ENCODE data around the gene MED10.
"Not testable (repeated sequence)": the region's sequence is repeated elsewhere in the genome, so short reads cannot be mapped to it uniquely, and the experiment has no call there.

The MED10 gene

DNA sequence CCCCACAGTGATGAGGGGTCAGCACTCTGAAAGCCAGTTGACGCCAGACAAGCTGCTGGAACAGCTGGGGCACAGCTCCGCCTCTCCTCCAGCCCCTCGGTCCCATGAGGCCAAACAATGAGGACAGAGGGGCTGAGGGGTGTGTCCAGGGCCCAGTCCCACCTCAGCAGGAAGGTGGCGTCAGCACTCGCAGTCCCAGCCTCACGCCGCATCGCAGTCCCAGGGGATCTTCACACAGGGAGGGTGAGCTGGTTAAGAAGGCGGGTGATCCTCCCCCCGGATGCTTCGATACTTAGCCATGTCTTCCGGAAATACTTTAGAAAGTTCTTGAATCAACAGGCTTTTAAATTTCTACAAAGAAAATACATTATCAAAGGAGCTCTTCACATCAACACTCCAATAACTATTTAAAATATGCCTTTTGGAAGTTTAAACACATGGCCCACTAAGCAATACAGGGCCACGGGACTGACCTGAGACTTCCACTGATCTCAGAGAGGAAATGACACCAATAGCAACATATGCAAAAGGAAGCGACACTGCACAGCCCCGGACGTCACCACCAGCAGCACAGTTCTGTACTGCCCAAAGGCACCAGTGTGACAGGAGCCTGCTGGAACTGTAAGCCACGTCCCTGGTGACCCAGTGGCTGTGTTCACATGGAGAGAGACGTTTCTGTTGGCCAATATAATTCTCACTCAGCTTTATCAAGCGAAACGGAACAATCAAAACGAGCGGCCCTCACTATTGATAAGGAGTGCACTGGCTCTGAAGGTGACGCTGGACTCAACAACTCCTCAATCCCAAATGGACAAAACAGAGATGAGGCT is 5.9 kb downstream of the MED10 start:
- DNase-seq, result no peak

DNA sequence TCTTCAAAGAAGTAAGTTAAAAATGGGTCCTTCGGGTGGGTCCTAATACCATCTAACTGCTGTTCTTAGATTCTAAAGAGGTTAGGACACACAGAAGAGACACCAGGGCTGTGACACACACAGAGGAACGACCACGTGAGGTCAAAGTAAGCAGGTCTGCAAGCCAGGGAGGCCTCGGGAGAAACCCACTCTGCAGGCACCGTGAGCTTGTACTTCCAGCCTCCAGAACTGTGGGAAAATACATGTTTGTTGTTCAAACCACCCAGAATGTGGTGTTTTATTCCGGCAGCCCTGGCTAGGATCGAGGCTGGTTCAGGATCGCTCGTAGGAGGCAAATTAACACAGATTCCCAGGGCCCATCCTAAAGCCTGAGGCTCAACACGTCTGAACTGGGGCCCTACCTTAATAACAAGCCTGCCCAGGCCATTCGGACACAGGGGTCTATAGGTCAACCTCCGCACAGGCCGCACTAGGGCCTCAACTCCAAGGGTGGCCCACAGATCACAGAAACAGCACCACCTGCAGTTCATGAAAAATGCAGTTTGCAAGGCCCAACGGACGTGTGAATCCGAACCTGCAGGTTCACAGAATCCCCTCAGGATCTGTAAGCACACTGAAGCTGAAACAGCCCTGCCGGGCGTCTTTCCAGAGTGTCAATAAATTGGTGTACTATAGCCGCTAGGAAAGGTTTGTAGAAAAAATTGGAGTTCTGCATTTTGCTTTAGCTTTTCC is 7.1 kb downstream of the MED10 start:
- DNase-seq, result no peak

DNA sequence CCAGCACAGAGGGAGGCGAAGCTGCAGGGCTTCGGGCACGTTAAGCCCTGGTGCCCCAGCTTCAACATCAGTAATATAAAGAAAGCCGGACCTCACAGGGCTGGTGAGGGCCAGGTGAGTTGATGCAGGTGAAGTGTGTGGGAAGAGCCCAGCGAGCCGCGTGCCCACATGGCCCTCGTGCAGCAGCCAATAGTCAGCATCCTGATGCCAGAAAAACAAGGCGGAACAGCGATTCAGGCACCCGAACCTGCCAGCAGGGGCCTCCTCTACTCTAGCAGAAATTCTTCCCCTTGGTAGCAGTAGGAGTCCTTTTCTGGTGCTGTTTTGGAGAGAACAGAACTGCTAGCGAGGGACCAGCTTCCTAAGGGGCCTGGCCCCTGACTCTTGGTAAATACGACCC is 7.8 kb downstream of the MED10 start:
- DNase-seq, result no peak

- DNase-seq, result peak; percentile 68
Measured at GRCh38 chr5:6365977-6366590, 12.3 kb downstream of the MED10 start.

DNA sequence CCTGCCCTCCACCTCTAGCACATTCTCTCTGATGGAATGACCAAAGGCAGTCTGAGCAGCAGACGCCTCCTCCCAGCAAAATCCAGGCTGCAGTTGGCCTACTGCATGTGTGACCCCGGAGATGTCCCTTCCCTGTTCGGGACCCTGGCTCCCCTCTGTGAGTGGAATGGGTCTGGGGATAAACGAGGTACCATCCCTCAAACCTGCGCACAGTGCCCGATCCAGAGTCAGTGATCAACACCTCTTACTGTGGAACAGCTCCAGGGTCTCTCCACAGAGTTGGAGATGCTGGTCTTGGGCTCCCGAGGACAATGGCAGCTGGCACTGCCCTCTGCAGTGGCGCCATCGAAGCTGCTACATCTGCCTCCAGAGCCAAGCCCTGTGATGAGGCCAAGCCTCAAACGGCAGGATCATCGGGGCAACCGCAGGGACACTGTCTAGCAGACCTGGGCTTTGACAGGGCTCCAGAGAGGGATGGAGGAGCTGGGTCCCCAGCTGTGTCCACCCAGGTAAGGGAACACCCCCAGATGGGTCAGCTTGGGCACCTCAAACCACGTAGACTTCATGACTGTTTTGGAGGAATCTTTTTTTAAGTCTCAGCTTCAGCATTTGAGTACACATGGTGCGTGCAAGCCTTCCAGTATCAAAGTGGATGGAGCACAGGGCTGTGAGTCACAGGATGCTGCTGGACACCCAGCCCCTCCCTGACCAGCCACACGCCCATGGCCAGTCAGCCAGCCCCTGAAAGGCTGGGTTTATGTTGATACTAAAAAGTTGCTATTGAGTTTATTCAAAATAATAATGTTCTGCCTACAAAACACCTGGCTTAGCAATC is 13.0 kb downstream of the MED10 start:
- DNase-seq, result no peak

- DNase-seq, result not testable (repeated sequence)
Measured at GRCh38 chr5:6363454-6364011, 14.8 kb downstream of the MED10 start.

- no peak for DNase-seq
Measured at GRCh38 chr5:6362846-6363245, 15.5 kb downstream of the MED10 start.

GRCh38 chr5:6361101-6361500 is 17.2 kb downstream of the MED10 start:
- no peak for DNase-seq

- DNase-seq, result no peak
Measured at GRCh38 chr5:6360323-6361072, 17.8 kb downstream of the MED10 start.

DNA sequence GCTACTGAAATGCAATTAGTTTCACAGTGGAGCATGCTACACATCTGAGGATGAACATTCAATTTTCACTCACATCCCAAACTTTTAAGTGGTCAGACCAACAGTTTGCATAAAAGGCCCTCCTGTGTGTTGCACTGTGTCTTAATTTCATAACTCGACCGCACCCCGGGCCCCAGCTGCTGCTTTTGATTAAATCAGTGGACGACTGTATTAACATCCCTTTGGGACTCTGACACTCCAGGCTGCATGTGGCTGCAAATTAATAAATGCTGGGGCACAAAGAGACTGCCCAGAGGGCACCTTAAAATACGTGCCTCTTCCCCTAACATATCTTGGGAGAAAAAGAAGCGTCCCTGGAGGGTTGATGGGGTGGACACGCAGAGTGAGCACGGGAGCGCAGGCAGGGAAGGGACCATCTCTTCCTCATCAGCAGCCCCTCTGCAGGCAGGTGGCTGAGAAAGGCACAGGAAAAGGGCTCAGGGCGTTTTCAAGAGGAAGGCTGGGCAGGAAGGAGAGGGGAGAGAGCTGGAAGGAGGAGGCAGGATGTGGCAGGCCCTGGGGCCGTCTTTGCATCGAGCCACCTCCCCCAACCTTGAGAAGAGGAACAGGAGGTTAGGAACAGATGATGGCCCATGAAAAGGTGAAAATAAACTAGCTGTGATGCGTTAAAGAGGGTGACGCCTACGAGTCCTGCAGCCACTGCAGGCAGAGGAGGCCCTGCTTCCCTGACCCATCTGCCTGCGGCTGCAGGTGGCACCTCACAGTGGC is 18.6 kb downstream of the MED10 start:
- DNase-seq, result peak; percentile 45

- DNase-seq, result no peak
Measured at GRCh38 chr5:6358434-6358820, 19.9 kb downstream of the MED10 start.

DNA sequence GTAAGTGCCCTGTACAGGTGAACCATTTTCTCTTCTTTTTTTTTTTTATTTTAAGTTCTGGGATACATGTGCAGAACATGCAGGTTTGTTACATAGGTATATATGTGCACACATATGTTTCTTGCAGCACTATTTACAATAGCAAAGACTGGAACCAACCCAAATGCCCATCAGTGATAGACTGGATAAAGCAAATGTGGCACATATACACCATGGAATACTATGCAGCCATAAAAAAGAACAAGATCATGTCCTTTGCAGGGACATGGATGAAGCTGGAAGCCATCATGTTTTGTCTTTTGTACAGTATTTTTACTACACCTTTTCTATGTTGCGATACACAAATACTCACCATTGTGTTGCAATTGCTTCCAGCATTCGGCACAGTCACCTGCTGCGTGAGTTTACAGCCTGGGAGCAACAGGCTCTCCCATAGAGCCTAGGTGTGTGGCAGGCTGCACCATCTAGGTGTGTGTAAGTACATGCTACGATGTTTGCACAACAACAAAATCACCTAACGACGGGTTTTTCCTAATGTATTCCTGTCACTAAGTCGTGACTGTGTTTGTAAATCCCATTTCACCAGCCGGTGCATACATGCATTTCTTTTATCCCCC is 20.4 kb downstream of the MED10 start:
- DNase-seq, result not testable (repeated sequence)

- DNase-seq, result no peak
Measured at GRCh38 chr5:6356578-6357164, 21.7 kb downstream of the MED10 start.

- DNase-seq, result no peak
Measured at GRCh38 chr5:6355294-6355693, 23.1 kb downstream of the MED10 start.

GRCh38 chr5:6354848-6355247 is 23.5 kb downstream of the MED10 start:
- no peak for DNase-seq

GRCh38 chr5:6353602-6354302 is 24.6 kb downstream of the MED10 start:
- DNase-seq, result no peak

GRCh38 chr5:6350277-6351090 is 27.9 kb downstream of the MED10 start:
- no peak for DNase-seq

GRCh38 chr5:6349387-6349786 is 29.0 kb downstream of the MED10 start:
- no peak for DNase-seq
